ENCODE measurements around the gene RFPL4AL1. TPM values are rescaled to one million over a fixed set of nuclear protein-coding genes. Genes with fewer than 3 reads are reported as not detected.
"Not testable (repeated sequence)": the region's sequence is repeated elsewhere in the genome, so short reads cannot be mapped to it uniquely, and the experiment has no call there.

Gene RFPL4AL1
- total RNA-seq, result not detected

- DNase-seq; H3K27me3 ChIP-seq; H3K27ac ChIP-seq; H3K36me3 ChIP-seq; H3K4me1 ChIP-seq; H3K4me3 ChIP-seq; intact Hi-C loops (cut with DNase I; ENCODE audit: low total_unique reads); H3K9me3 ChIP-seq: not testable (repeated sequence)
These were observed at the start of gene RFPL4AL1 for GRCh38 chr19:55768818-55769217. Gene RFPL4AL1 (plus strand): TSS chr19:55769118. CDS start chr19:55771805, 2,687 bp downstream.

GRCh38 chr19:55720214-55720746, 48.6 kb upstream of the RFPL4AL1 start:
- Histone ChIP-seq H3K4me3 (no peak overlapping the region), H3K9me3 (no peaks in the 10 kb centered on the region), H3K27me3 (peaks cover 0 to 27% of the 10 kb centered on the region in 2 donors), H3K4me1 (no peaks in the 10 kb centered on the region), H3K27ac (no peak overlapping the region), H3K36me3 (no peaks in the 10 kb centered on the region)
- TF ChIP-seq CTCF (IDR thresholded peaks at IDR 0.05) (no peak), POLR2A (IDR thresholded peaks at IDR 0.05) (no peak)
- intact Hi-C loops (cut with DNase I; ENCODE audit: low total_unique reads), result no loop called here
- DNase-seq, result no peak

DNA sequence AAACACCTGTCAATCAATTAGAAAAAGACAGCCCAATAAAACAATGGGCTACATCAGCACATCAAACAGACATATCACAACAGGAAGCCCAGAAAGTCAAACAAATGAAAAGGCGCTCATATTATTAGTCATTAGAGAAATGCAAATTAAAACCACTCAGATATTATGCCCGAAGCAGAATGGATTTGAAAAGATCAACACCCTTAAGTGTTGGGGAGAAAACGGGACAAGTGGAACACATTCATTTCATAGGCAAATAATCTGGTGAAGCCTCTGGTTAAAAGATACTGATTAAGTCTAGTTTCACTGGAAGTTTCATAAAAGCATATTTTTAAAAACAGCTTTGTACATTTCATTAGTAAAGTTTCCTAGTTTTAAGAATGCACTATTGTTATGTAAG, 48.1 kb upstream of the RFPL4AL1 start:
- TF ChIP-seq POLR2A (IDR thresholded peaks at IDR 0.05) (no peak), CTCF (IDR thresholded peaks at IDR 0.05) (no peak)
- Histone ChIP-seq H3K27me3 (peaks cover 0 to 25% of the 10 kb centered on the region in 2 donors), H3K4me1 (no peaks in the 10 kb centered on the region), H3K9me3 (no peaks in the 10 kb centered on the region), H3K4me3 (no peak overlapping the region), H3K36me3 (no peaks in the 10 kb centered on the region), H3K27ac (no peak overlapping the region)
- DNase-seq, result no peak
- intact Hi-C loops (cut with DNase I; ENCODE audit: low total_unique reads), result no loop called here

GRCh38 chr19:55723491-55723890, 45.4 kb upstream of the RFPL4AL1 start:
- no peak for TF ChIP-seq POLR2A (IDR thresholded peaks at IDR 0.05)
- TF ChIP-seq CTCF (IDR thresholded peaks at IDR 0.05), result no peak
- intact Hi-C loops (cut with DNase I; ENCODE audit: low total_unique reads), result no loop called here
- H3K36me3 ChIP-seq, result no peaks in the 10 kb centered on the region
- H3K27ac ChIP-seq, result no peak overlapping the region
- H3K4me1 ChIP-seq, result no peaks in the 10 kb centered on the region
- no peaks in the 10 kb centered on the region for H3K9me3 ChIP-seq
- H3K27me3 ChIP-seq, result peaks cover 0 to 12% of the 10 kb centered on the region in 2 donors
- no peak overlapping the region for H3K4me3 ChIP-seq
- DNase-seq, result no peak

GRCh38 chr19:55730378-55730777, 38.5 kb upstream of the RFPL4AL1 start:
- H3K36me3 ChIP-seq; DNase-seq; H3K27me3 ChIP-seq; H3K4me3 ChIP-seq; H3K4me1 ChIP-seq; H3K9me3 ChIP-seq; H3K27ac ChIP-seq; intact Hi-C loops (cut with DNase I; ENCODE audit: low total_unique reads): not testable (repeated sequence)

DNA sequence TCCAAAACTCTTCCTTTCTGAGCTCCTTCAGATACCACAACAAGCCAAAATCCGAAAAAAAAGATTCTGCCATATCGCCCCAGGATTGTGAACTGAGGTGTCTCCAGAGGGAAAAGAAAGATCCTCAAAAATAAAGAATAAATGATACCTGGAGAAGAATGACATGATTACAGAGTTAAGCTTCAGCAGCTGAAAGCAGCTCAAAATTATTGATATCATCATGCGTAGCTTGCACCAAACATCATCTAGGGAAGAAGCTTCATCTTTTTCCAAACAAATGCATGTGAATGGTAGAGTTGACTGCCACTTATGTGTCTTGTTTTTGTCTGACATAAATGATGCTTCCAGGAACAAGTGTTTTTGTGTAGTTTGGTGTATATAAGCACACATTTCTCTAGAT, 30.6 kb upstream of the RFPL4AL1 start, which contains the start of gene NLRP9:
Gene NLRP9, minus strand, starts transcription at position 101 of the 400 bp plus-strand sequence. Its CDS starts 28 bp downstream, at position 73.
- TF ChIP-seq CTCF (IDR thresholded peaks at IDR 0.05), result no peak
- TF ChIP-seq POLR2A (IDR thresholded peaks at IDR 0.05), result no peak
- intact Hi-C loops (cut with DNase I; ENCODE audit: low total_unique reads), result no loop called here
- Histone ChIP-seq H3K27me3 (no peaks in the 10 kb centered on the region), H3K9me3 (no peaks in the 10 kb centered on the region), H3K4me3 (no peak within 1 kb of the TSS), H3K36me3 (no peaks in the 10 kb centered on the region), H3K4me1 (no peaks in the 10 kb centered on the region), H3K27ac (no peak within 1 kb of the TSS)
- no peak for DNase-seq

Measured in uterus (tissue), 4 donors.